Measurements from ENCODE around the gene GALNT13.

- no peak for TF ChIP-seq CTCF (IDR thresholded peaks at IDR 0.05)
- no peak for TF ChIP-seq POLR2A (IDR thresholded peaks at IDR 0.05)
Observed at GRCh38 chr2:153917570-153917969, 45.8 kb downstream of the GALNT13 start.

All from gastroesophageal sphincter (tissue), 3 donors.